Endothelial cell (in vitro differentiated cells): ENCODE results near the gene KSR1. TPM values are rescaled to one million over a fixed set of nuclear protein-coding genes. Genes with fewer than 3 reads are reported as not detected.
A peak's percentile ranks its signal among the peaks of the same experiment; 100 is the strongest.

Experiments used
- DNase-seq: peaks from one replicate; pipeline ENCODE4 v3.0.0; 2021; ENCODE audit warnings: low spot score
- H3K27ac Mint-ChIP-seq: one replicate; pipeline ENCODE4 v1.8.0; 2021; ENCODE audit warnings: mixed read lengths, inconsistent platforms; ENCODE audit not compliant: unreplicated experiment
- H3K27me3 Mint-ChIP-seq: one replicate; pipeline ENCODE4 v1.8.0; 2021; ENCODE audit warnings: mild to moderate bottlenecking, moderate library complexity, mixed read lengths, inconsistent platforms; ENCODE audit not compliant: unreplicated experiment
- H3K36me3 Mint-ChIP-seq: one replicate; pipeline ENCODE4 v1.8.0; 2021; ENCODE audit warnings: mild to moderate bottlenecking, low read depth, mixed read lengths, inconsistent platforms; ENCODE audit not compliant: unreplicated experiment
- H3K4me1 Mint-ChIP-seq: one replicate; pipeline ENCODE4 v1.8.0; 2021; ENCODE audit warnings: mild to moderate bottlenecking, mixed read lengths, inconsistent platforms; ENCODE audit not compliant: unreplicated experiment
- H3K4me3 Mint-ChIP-seq: one replicate; pipeline ENCODE4 v1.8.0; 2021; ENCODE audit warnings: mild to moderate bottlenecking, mixed read lengths, inconsistent platforms; ENCODE audit not compliant: unreplicated experiment
- H3K9me3 Mint-ChIP-seq: one replicate; pipeline ENCODE4 v1.8.0; 2021; ENCODE audit warnings: mixed read lengths, inconsistent platforms; ENCODE audit not compliant: unreplicated experiment
- CTCF ChIP-seq: fragments of 200-600 bp; sonication (generic); IDR thresholded peaks from one replicate; pipeline ENCODE4 v1.5.0; 2021; ENCODE audit warnings: antibody characterized with exemption; ENCODE audit not compliant: unreplicated experiment
- total RNA-seq: library from RNA; stranded (reverse); fragmentation: NEBNext Ultra II Directional; extraction: Animal tissue kit (Norgen Biotek cat#: 25700); gene quantifications from one replicate; pipeline ENCODE4 v1.2.1, GENCODE V29; 2021; ENCODE audit not compliant: unreplicated experiment

KSR1 gene
- total RNA-seq, 1 donor from 2014 or later: 65.2 TPM

- no peak overlapping the region for H3K4me3 Mint-ChIP-seq
- H3K36me3 Mint-ChIP-seq: peaks cover 5% of the 10 kb centered on the region
- no peaks in the 10 kb centered on the region for H3K9me3 Mint-ChIP-seq
- no peak for DNase-seq
- H3K27me3 Mint-ChIP-seq: peaks cover 3% of the 10 kb centered on the region
- peaks cover 27% of the 10 kb centered on the region for H3K4me1 Mint-ChIP-seq
- no peak for TF ChIP-seq CTCF
- H3K27ac Mint-ChIP-seq: peak overlapping the region; percentile 64
Observed at GRCh38 chr17:27480699-27481098, 24.5 kb downstream of the KSR1 start.

GRCh38 chr17:27481327-27481726 lies 25.1 kb downstream of the KSR1 start:
- H3K27ac Mint-ChIP-seq: no peak overlapping the region
- peaks cover 5% of the 10 kb centered on the region for H3K36me3 Mint-ChIP-seq
- no peak overlapping the region for H3K4me3 Mint-ChIP-seq
- no peak for DNase-seq
- H3K27me3 Mint-ChIP-seq: peaks cover 3% of the 10 kb centered on the region
- peaks cover 29% of the 10 kb centered on the region for H3K4me1 Mint-ChIP-seq
- TF ChIP-seq CTCF: no peak
- H3K9me3 Mint-ChIP-seq: no peaks in the 10 kb centered on the region

- H3K27me3 Mint-ChIP-seq: peaks cover 3% of the 10 kb centered on the region
- H3K4me3 Mint-ChIP-seq: no peak overlapping the region
- H3K27ac Mint-ChIP-seq: no peak overlapping the region
- DNase-seq: no peak
- H3K4me1 Mint-ChIP-seq: peaks cover 29% of the 10 kb centered on the region
- no peak for TF ChIP-seq CTCF
- H3K9me3 Mint-ChIP-seq: no peaks in the 10 kb centered on the region
- no peaks in the 10 kb centered on the region for H3K36me3 Mint-ChIP-seq
Observed at GRCh38 chr17:27485125-27485524, 28.9 kb downstream of the KSR1 start.

GRCh38 chr17:27485716-27486495 lies 29.7 kb downstream of the KSR1 start:
- TF ChIP-seq CTCF: no peak
- H3K36me3 Mint-ChIP-seq: no peaks in the 10 kb centered on the region
- H3K27me3 Mint-ChIP-seq: peaks cover 3% of the 10 kb centered on the region
- peaks cover 31% of the 10 kb centered on the region for H3K4me1 Mint-ChIP-seq
- no peaks in the 10 kb centered on the region for H3K9me3 Mint-ChIP-seq
- H3K4me3 Mint-ChIP-seq: no peak overlapping the region
- H3K27ac Mint-ChIP-seq: no peak overlapping the region
- DNase-seq: no peak

- no peak for TF ChIP-seq CTCF
- H3K4me1 Mint-ChIP-seq: peaks cover 27% of the 10 kb centered on the region
- peaks cover 3% of the 10 kb centered on the region for H3K27me3 Mint-ChIP-seq
- no peaks in the 10 kb centered on the region for H3K9me3 Mint-ChIP-seq
- no peak overlapping the region for H3K4me3 Mint-ChIP-seq
- no peak for DNase-seq
- H3K36me3 Mint-ChIP-seq: no peaks in the 10 kb centered on the region
- no peak overlapping the region for H3K27ac Mint-ChIP-seq
Observed at GRCh38 chr17:27486741-27487140, 30.5 kb downstream of the KSR1 start.
